AG04450 (cell line): ENCODE data around the gene FOXF1. TPM values are rescaled to one million over a fixed set of nuclear protein-coding genes. Genes with fewer than 3 reads are reported as not detected.

Source experiments
- CTCF ChIA-PET: fragments of 300-600, 350-600 bp; formaldehyde crosslinking; extraction: SDS; loops from one replicate; lab custom pipeline; 2022; ENCODE audit warnings: antibody characterized with exemption, inconsistent platforms; lab: Charles Lee
- POLR2A ChIA-PET: fragments of 350-600 bp; formaldehyde crosslinking; extraction: SDS; loops from one replicate; lab custom pipeline; 2021; ENCODE audit warnings: antibody characterized with exemption, inconsistent platforms; lab: Yijun Ruan, JAX
- DNase-seq: peaks from one replicate; pipeline ENCODE4 v3.0.0-alpha.2; 2011; ENCODE audit warnings: low read depth, low spot score
- H3K27ac ChIP-seq: one replicate; pipeline ENCODE4 v1.5.1; 2012; ENCODE audit warnings: low read depth, low read length, control low read depth
- H3K27me3 ChIP-seq: one replicate; pipeline ENCODE4 v1.6.0; 2012; ENCODE audit warnings: low read length; ENCODE audit not compliant: control insufficient read depth, insufficient read depth
- H3K4me3 ChIP-seq: 2 replicates; pipeline ENCODE4 v1.5.1; 2011; ENCODE audit warnings: mild to moderate bottlenecking, low read depth, low read length, control low read depth
- H3K9me3 ChIP-seq: 2 replicates; pipeline ENCODE4 v1.5.1; 2012; ENCODE audit warnings: low read length; ENCODE audit not compliant: control insufficient read depth, insufficient read depth
- CTCF ChIP-seq: IDR thresholded peaks from 2 replicates; pipeline ENCODE4 v1.5.1; 2011; ENCODE audit warnings: low read depth, low read length, control low read depth, inconsistent platforms
- polyA plus RNA-seq: library from polyadenylated mRNA; depleted of rRNA; stranded (reverse); fragments of >200 nt; gene quantifications from 2 replicates; pipeline ENCODE4 v1.2.3, GENCODE V29; 2011

Gene FOXF1
- polyA plus RNA-seq, 1 experiment = 61.0 TPM

- H3K27me3 ChIP-seq = no peaks in the 10 kb centered on the region
- no peak for DNase-seq
- ChIA-PET POLR2A (no interaction called here), CTCF (no interaction called here)
- H3K27ac ChIP-seq = no peak overlapping the region
- H3K9me3 ChIP-seq = peaks cover 8% of the 10 kb centered on the region; the same call in 1 of the 2 replicates
- H3K4me3 ChIP-seq = no peak overlapping the region
- no peak for TF ChIP-seq CTCF
These were observed 12.9 kb downstream of the FOXF1 start for GRCh38 chr16:86523166-86523740.

- Histone ChIP-seq H3K9me3 (peaks cover 12% of the 10 kb centered on the region; the same call in 1 of the 2 replicates), H3K27me3 (no peaks in the 10 kb centered on the region), H3K4me3 (no peak overlapping the region), H3K27ac (no peak overlapping the region)
- CTCF ChIA-PET = no interaction called here
- DNase-seq = no peak
- POLR2A ChIA-PET = no interaction called here
- no peak for TF ChIP-seq CTCF
These were observed 13.7 kb downstream of the FOXF1 start for GRCh38 chr16:86524029-86524428.

GRCh38 chr16:86525696-86526095 lies 15.4 kb downstream of the FOXF1 start:
- ChIA-PET CTCF (interaction anchor here (0.6 to 1.4 kb wide), 3 partner anchors 433 to 707 kb away, joined by 3 to 5 read pairs (median 4); no protein-coding TSS in a partner anchor), POLR2A (no interaction called here)
- H3K27ac ChIP-seq = no peak overlapping the region
- TF ChIP-seq CTCF = no peak
- no peak for DNase-seq
- peaks cover 12% of the 10 kb centered on the region; the same call in 1 of the 2 replicates for H3K9me3 ChIP-seq
- H3K27me3 ChIP-seq = no peaks in the 10 kb centered on the region
- no peak overlapping the region for H3K4me3 ChIP-seq

GRCh38 chr16:86527366-86527765 lies 17.0 kb downstream of the FOXF1 start:
- POLR2A ChIA-PET = no interaction called here

More at GRCh38 chr16:86527366-86527765, 17.0 kb downstream of the FOXF1 start:
- no peak overlapping the region for H3K27ac ChIP-seq
- H3K4me3 ChIP-seq = no peak overlapping the region
- no peak for TF ChIP-seq CTCF
- CTCF ChIA-PET = interaction anchor here (1.4 kb wide), 1 partner anchor 10 kb away, joined by 4 read pairs; no protein-coding TSS in a partner anchor
- no peak for DNase-seq
- H3K27me3 ChIP-seq = no peaks in the 10 kb centered on the region
- H3K9me3 ChIP-seq = peaks cover 12% of the 10 kb centered on the region; the same call in 1 of the 2 replicates
